ENCODE measurements around the gene CLTB.

- TF ChIP-seq TAF1 (IDR thresholded peaks at IDR 0.05; ENCODE audit: borderline replicate concordance, insufficient read depth, low read length) (no peak), POLR2AphosphoS5 (IDR thresholded peaks at IDR 0.05; ENCODE audit: low read depth, low read length) (no peak)
Observed at GRCh38 chr5:176392526-176392925, 23.8 kb downstream of the CLTB start.

Data from PFSK-1 (cell line).